ENCODE results near the gene HRAS.

DNA sequence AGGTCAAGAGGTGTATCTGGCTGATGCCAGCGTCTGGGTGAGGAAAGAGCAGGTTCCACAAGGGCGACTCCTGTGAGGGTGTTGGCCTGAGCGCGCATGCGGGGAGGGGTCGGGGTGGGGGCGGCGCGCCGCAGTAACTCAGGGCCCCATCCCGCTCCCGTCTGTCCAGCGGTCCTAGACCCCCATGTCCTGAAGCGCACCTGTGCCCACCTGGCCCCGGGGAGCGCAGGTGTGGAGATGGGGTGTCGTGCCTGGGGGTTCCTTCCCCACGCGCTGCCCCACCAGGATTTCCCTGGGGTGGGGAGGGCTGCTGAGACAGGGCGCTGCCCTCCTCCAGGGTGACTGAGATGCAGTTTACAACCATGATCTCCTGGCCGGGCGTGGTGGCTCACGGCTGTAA, 49.2 kb downstream of the HRAS start:
- TF ChIP-seq POLR2AphosphoS5 (IDR thresholded peaks at IDR 0.05; ENCODE audit: low read depth, low read length) (no peak), SIN3A (IDR thresholded peaks at IDR 0.05; ENCODE audit: borderline replicate concordance, insufficient read depth, low read length) (no peak)
- TF ChIP-seq, protein P1, sequence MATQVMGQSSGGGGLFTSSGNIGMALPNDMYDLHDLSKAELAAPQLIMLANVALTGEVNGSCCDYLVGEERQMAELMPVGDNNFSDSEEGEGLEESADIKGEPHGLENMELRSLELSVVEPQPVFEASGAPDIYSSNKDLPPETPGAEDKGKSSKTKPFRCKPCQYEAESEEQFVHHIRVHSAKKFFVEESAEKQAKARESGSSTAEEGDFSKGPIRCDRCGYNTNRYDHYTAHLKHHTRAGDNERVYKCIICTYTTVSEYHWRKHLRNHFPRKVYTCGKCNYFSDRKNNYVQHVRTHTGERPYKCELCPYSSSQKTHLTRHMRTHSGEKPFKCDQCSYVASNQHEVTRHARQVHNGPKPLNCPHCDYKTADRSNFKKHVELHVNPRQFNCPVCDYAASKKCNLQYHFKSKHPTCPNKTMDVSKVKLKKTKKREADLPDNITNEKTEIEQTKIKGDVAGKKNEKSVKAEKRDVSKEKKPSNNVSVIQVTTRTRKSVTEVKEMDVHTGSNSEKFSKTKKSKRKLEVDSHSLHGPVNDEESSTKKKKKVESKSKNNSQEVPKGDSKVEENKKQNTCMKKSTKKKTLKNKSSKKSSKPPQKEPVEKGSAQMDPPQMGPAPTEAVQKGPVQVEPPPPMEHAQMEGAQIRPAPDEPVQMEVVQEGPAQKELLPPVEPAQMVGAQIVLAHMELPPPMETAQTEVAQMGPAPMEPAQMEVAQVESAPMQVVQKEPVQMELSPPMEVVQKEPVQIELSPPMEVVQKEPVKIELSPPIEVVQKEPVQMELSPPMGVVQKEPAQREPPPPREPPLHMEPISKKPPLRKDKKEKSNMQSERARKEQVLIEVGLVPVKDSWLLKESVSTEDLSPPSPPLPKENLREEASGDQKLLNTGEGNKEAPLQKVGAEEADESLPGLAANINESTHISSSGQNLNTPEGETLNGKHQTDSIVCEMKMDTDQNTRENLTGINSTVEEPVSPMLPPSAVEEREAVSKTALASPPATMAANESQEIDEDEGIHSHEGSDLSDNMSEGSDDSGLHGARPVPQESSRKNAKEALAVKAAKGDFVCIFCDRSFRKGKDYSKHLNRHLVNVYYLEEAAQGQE (IDR thresholded peaks at IDR 0.05; ENCODE audit: insufficient read depth in 1 of 2, low read depth in 2 of 2, low read length in 2 of 2) = no peak
